ENCODE measurements around the gene FAM174C. TPM values are rescaled to one million over a fixed set of nuclear protein-coding genes. Genes with fewer than 3 reads are reported as not detected.

Gene FAM174C
- total RNA-seq, 1 donor from 2014 or later = 32.7 TPM

GRCh38 chr19:1290196-1290702 lies 14.9 kb downstream of the FAM174C start:
- H3K27ac Mint-ChIP-seq (ENCODE audit: unreplicated experiment) = no peak overlapping the region
- H3K4me3 Mint-ChIP-seq (ENCODE audit: unreplicated experiment) = no peak overlapping the region
- H3K9me3 Mint-ChIP-seq (ENCODE audit: low read depth) = no peaks in the 10 kb centered on the region
- H3K27me3 Mint-ChIP-seq (ENCODE audit: low read depth) = peaks cover 2% of the 10 kb centered on the region
- H3K36me3 Mint-ChIP-seq (ENCODE audit: low read depth) = no peaks in the 10 kb centered on the region
- no peak for DNase-seq (ENCODE audit: low spot score)
- TF ChIP-seq CTCF (IDR thresholded peaks at IDR 0.05) = no peak
- peaks cover 3% of the 10 kb centered on the region for H3K4me1 Mint-ChIP-seq (ENCODE audit: low read depth)

DNA sequence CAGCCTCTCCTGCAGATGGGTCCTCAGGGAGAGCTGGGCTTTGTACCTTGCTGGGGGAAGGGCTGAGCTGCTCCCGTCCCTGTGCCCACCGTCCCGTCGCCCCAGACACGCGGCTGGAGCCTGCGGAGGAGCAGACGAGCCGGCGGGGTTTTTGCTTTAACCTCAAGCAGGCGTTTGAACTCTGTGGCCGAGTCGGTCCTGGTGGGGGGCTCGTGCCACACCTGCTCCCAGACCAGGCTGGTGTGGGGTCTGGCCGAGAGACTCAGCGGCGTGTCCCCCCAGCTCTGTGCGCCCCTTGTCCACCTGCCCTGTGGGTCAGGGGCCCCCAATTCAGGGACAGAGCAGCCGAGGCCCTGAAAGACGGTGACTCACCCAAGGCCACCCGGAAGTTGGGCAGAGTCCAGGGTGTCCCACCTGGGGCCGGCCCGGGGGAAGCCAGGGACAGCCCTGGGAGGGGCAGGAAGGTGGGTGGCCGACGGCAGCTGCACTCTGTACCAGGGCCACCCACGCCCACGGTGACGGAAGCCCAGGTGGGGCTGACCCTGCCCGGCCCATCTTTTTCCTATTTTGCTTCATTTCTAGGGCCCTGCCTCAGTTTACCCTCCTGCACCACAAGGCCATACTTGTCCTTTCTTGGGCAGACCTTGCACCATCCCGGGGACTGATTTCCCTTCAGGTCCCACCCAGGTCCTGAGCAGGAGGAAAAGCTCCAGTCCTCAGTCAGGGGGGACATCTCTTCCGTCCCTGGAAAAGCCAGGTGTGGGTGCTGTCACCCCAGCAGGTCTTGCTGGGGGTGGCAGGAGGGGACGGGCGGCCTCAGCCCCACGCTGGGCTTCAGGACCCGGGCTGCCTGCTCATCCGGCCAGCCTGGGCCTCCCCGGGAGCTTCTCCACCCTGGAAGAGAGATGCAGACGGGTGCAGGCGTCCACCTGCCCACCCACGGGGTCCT lies 15.6 kb downstream of the FAM174C start:
- DNase-seq (ENCODE audit: low spot score) = no peak
- Mint-ChIP-seq H3K4me3 (ENCODE audit: unreplicated experiment) (no peak overlapping the region), H3K36me3 (ENCODE audit: low read depth) (no peaks in the 10 kb centered on the region)

GRCh38 chr19:1291761-1292418 lies 16.6 kb downstream of the FAM174C start:
- DNase-seq (ENCODE audit: low spot score) = no peak
- Mint-ChIP-seq H3K4me1 (ENCODE audit: low read depth) (no peaks in the 10 kb centered on the region), H3K9me3 (ENCODE audit: low read depth) (no peaks in the 10 kb centered on the region), H3K27ac (ENCODE audit: unreplicated experiment) (no peak overlapping the region), H3K36me3 (ENCODE audit: low read depth) (no peaks in the 10 kb centered on the region), H3K4me3 (ENCODE audit: unreplicated experiment) (no peak overlapping the region), H3K27me3 (ENCODE audit: low read depth) (peaks cover 2% of the 10 kb centered on the region)
- TF ChIP-seq CTCF (IDR thresholded peaks at IDR 0.05) = no peak

More for the DNA sequence above, 15.6 kb downstream of the FAM174C start:
- TF ChIP-seq CTCF (IDR thresholded peaks at IDR 0.05) = no peak
- Mint-ChIP-seq H3K27me3 (ENCODE audit: low read depth) (peaks cover 2% of the 10 kb centered on the region), H3K27ac (ENCODE audit: unreplicated experiment) (no peak overlapping the region), H3K9me3 (ENCODE audit: low read depth) (no peaks in the 10 kb centered on the region), H3K4me1 (ENCODE audit: low read depth) (peaks cover 3% of the 10 kb centered on the region)

GRCh38 chr19:1292419-1293151 lies 17.3 kb downstream of the FAM174C start:
- Mint-ChIP-seq H3K36me3 (ENCODE audit: low read depth) (no peaks in the 10 kb centered on the region), H3K27ac (ENCODE audit: unreplicated experiment) (no peak overlapping the region), H3K4me3 (ENCODE audit: unreplicated experiment) (no peak overlapping the region), H3K4me1 (ENCODE audit: low read depth) (no peaks in the 10 kb centered on the region), H3K27me3 (ENCODE audit: low read depth) (peaks cover 2% of the 10 kb centered on the region), H3K9me3 (ENCODE audit: low read depth) (no peaks in the 10 kb centered on the region)
- no peak for DNase-seq (ENCODE audit: low spot score)
- TF ChIP-seq CTCF (IDR thresholded peaks at IDR 0.05) = no peak

Data from chondrocyte (in vitro differentiated cells).